ENCODE results near the gene PRRT3. TPM values are rescaled to one million over a fixed set of nuclear protein-coding genes. Genes with fewer than 3 reads are reported as not detected.

Gene PRRT3
- total and polyA plus RNA-seq, 2 of the 13 experiments (the other 11 are each of a cell fraction or from before 2014, with no cell fraction given) = 0.22 to 0.44 TPM

DNA sequence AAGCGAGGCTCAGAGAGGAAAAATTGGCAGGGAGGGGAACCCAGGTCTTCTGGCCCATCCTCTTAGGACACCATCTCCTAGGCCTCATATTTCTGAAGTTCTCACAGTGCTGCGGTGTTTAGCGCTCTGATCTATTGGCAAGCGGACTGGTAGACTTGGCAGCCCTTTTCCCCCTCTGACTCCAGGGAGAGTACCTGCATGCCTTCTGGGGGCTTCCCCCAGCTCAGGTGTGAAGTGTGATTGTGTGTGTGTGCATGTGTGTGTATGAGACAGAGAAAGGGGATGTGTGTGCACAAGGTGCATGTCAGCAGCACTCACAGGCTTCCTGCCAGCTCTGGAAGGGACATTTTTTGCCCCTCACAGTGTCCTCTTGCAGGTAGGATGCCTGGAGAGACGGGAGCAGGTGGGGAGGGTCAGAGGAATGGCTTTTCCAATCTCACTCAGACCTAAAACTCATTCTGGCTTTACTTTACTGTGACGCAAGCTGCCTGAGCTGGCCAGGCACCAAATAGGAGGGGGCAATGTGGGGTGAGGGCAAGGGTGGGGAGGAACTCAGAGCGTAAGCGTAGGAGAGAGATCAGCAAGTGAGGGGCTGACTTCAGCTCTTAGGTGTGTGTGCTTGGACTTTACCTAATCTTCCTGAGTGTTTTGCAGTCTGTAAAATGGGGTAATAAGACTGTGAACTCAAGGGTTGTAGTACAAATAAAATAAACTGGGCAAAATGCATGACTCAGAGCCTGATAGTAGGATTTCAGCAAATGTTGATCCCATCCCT is 53.6 kb downstream of the PRRT3 start (continued):
- peak; percentile 91 for TF ChIP-seq KDM1A (CRISPR knock-in tag; IDR thresholded peaks at IDR 0.05)
- TF ChIP-seq RFX5 (IDR thresholded peaks at IDR 0.05; ENCODE audit: low read depth, low read length) = no peak
- TF ChIP-seq, protein P1, sequence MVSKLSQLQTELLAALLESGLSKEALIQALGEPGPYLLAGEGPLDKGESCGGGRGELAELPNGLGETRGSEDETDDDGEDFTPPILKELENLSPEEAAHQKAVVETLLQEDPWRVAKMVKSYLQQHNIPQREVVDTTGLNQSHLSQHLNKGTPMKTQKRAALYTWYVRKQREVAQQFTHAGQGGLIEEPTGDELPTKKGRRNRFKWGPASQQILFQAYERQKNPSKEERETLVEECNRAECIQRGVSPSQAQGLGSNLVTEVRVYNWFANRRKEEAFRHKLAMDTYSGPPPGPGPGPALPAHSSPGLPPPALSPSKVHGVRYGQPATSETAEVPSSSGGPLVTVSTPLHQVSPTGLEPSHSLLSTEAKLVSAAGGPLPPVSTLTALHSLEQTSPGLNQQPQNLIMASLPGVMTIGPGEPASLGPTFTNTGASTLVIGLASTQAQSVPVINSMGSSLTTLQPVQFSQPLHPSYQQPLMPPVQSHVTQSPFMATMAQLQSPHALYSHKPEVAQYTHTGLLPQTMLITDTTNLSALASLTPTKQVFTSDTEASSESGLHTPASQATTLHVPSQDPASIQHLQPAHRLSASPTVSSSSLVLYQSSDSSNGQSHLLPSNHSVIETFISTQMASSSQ (IDR thresholded peaks at IDR 0.05; ENCODE audit: low read depth) = peak; percentile 22; the same call in 1 of the 2 replicates
- TF ChIP-seq, protein P1 (CRISPR knock-in tag; IDR thresholded peaks at IDR 0.05; ENCODE audit: borderline replicate concordance) = no peak
- no peak for TF ChIP-seq NONO (IDR thresholded peaks at IDR 0.05)
- peak; percentile 21; the same call in 1 of the 2 replicates for TF ChIP-seq NONO (CRISPR knock-in tag; conservative IDR thresholded peaks at IDR 0.05)
- TF ChIP-seq, protein P2, sequence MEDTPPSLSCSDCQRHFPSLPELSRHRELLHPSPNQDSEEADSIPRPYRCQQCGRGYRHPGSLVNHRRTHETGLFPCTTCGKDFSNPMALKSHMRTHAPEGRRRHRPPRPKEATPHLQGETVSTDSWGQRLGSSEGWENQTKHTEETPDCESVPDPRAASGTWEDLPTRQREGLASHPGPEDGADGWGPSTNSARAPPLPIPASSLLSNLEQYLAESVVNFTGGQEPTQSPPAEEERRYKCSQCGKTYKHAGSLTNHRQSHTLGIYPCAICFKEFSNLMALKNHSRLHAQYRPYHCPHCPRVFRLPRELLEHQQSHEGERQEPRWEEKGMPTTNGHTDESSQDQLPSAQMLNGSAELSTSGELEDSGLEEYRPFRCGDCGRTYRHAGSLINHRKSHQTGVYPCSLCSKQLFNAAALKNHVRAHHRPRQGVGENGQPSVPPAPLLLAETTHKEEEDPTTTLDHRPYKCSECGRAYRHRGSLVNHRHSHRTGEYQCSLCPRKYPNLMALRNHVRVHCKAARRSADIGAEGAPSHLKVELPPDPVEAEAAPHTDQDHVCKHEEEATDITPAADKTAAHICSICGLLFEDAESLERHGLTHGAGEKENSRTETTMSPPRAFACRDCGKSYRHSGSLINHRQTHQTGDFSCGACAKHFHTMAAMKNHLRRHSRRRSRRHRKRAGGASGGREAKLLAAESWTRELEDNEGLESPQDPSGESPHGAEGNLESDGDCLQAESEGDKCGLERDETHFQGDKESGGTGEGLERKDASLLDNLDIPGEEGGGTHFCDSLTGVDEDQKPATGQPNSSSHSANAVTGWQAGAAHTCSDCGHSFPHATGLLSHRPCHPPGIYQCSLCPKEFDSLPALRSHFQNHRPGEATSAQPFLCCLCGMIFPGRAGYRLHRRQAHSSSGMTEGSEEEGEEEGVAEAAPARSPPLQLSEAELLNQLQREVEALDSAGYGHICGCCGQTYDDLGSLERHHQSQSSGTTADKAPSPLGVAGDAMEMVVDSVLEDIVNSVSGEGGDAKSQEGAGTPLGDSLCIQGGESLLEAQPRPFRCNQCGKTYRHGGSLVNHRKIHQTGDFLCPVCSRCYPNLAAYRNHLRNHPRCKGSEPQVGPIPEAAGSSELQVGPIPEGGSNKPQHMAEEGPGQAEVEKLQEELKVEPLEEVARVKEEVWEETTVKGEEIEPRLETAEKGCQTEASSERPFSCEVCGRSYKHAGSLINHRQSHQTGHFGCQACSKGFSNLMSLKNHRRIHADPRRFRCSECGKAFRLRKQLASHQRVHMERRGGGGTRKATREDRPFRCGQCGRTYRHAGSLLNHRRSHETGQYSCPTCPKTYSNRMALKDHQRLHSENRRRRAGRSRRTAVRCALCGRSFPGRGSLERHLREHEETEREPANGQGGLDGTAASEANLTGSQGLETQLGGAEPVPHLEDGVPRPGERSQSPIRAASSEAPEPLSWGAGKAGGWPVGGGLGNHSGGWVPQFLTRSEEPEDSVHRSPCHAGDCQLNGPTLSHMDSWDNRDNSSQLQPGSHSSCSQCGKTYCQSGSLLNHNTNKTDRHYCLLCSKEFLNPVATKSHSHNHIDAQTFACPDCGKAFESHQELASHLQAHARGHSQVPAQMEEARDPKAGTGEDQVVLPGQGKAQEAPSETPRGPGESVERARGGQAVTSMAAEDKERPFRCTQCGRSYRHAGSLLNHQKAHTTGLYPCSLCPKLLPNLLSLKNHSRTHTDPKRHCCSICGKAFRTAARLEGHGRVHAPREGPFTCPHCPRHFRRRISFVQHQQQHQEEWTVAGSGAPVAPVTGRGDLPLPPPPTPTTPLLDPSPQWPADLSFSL (CRISPR knock-in tag; IDR thresholded peaks at IDR 0.05) = peak; percentile 82
- peak; percentile 45; the same call in 1 of the 2 replicates for TF ChIP-seq ZNF558 (CRISPR knock-in tag; IDR thresholded peaks at IDR 0.05; ENCODE audit: borderline replicate concordance)
- peak; percentile 29; the same call in 1 of the 2 replicates for TF ChIP-seq MYC (CRISPR knock-in tag; IDR thresholded peaks at IDR 0.05; ENCODE audit: borderline replicate concordance)
- peak; percentile 43; the same call in 1 of the 2 replicates for TF ChIP-seq ZNF598 (CRISPR knock-in tag; IDR thresholded peaks at IDR 0.05; ENCODE audit: borderline replicate concordance)
- TF ChIP-seq SOX5 (CRISPR knock-in tag; IDR thresholded peaks at IDR 0.05; ENCODE audit: borderline replicate concordance) = peak; percentile 35
- TF ChIP-seq CEBPB (IDR thresholded peaks at IDR 0.05; ENCODE audit: borderline replicate concordance, low read depth, low read length) = peak; percentile 56; the same call in 1 of the 2 replicates
- TF ChIP-seq, protein P3, sequence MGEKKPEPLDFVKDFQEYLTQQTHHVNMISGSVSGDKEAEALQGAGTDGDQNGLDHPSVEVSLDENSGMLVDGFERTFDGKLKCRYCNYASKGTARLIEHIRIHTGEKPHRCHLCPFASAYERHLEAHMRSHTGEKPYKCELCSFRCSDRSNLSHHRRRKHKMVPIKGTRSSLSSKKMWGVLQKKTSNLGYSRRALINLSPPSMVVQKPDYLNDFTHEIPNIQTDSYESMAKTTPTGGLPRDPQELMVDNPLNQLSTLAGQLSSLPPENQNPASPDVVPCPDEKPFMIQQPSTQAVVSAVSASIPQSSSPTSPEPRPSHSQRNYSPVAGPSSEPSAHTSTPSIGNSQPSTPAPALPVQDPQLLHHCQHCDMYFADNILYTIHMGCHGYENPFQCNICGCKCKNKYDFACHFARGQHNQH (CRISPR knock-in tag; IDR thresholded peaks at IDR 0.05) = no peak
- TF ChIP-seq, protein P4, sequence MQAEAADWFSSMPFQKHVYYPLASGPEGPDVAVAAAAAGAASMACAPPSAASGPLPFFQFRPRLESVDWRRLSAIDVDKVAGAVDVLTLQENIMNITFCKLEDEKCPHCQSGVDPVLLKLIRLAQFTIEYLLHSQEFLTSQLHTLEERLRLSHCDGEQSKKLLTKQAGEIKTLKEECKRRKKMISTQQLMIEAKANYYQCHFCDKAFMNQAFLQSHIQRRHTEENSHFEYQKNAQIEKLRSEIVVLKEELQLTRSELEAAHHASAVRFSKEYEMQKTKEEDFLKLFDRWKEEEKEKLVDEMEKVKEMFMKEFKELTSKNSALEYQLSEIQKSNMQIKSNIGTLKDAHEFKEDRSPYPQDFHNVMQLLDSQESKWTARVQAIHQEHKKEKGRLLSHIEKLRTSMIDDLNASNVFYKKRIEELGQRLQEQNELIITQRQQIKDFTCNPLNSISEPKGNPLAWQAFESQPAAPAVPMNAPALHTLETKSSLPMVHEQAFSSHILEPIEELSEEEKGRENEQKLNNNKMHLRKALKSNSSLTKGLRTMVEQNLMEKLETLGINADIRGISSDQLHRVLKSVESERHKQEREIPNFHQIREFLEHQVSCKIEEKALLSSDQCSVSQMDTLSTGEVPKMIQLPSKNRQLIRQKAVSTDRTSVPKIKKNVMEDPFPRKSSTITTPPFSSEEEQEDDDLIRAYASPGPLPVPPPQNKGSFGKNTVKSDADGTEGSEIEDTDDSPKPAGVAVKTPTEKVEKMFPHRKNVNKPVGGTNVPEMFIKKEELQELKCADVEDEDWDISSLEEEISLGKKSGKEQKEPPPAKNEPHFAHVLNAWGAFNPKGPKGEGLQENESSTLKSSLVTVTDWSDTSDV (CRISPR knock-in tag; IDR thresholded peaks at IDR 0.05) = 0 out of 2 replicates have a peak, but pooled peaks have one; percentile 63

Measured in HepG2 (cell line).